ENCODE measurements around the gene MRPL32. TPM values are rescaled to one million over a fixed set of nuclear protein-coding genes. Genes with fewer than 3 reads are reported as not detected.

The MRPL32 gene
- total RNA-seq, 1 donor from 2014 or later: 71.2 TPM

GRCh38 chr7:42982604-42983115, 50.5 kb downstream of the MRPL32 start:
- Mint-ChIP-seq H3K4me1 (ENCODE audit: low read depth, unreplicated experiment) (no peaks in the 10 kb centered on the region), H3K27ac (ENCODE audit: unreplicated experiment) (no peak overlapping the region), H3K36me3 (ENCODE audit: low read depth, unreplicated experiment) (no peaks in the 10 kb centered on the region), H3K9me3 (ENCODE audit: unreplicated experiment) (peaks cover 11% of the 10 kb centered on the region), H3K27me3 (ENCODE audit: low read depth, unreplicated experiment) (peaks cover 4% of the 10 kb centered on the region), H3K4me3 (ENCODE audit: unreplicated experiment) (no peak overlapping the region)
- TF ChIP-seq CTCF (IDR thresholded peaks at IDR 0.05; ENCODE audit: insufficient read depth, low read depth, low read length) (no peak), EZH2 (IDR thresholded peaks at IDR 0.05; ENCODE audit: insufficient read depth, low read length) (no peak)
- no peaks in the 10 kb centered on the region for H3K79me2 ChIP-seq (ENCODE audit: insufficient read depth, low read length)
- no peak overlapping the region for H3K4me2 ChIP-seq (ENCODE audit: low read length)
- FAIRE-seq: no peak
- H3K27ac ChIP-seq (ENCODE audit: low read depth, low read length): no peak overlapping the region
- DNase-seq (ENCODE audit: low read depth): no peak
- no peaks in the 10 kb centered on the region for H4K20me1 ChIP-seq (ENCODE audit: insufficient read depth, low read length)
- no peak overlapping the region for H3K9ac ChIP-seq (ENCODE audit: low read length)
- no peaks in the 10 kb centered on the region for H3K27me3 ChIP-seq (ENCODE audit: insufficient read depth, low read length)
- peaks cover 2% of the 10 kb centered on the region for H3K9me3 ChIP-seq (ENCODE audit: insufficient read depth, low read depth, low read length)
- H3K4me3 ChIP-seq (ENCODE audit: insufficient read depth, low read depth, low read length): no peak overlapping the region
- H2AFZ ChIP-seq (ENCODE audit: low read depth, low read length): no peak overlapping the region
- no peaks in the 10 kb centered on the region for H3K36me3 ChIP-seq (ENCODE audit: insufficient read depth, low read length)
- no peaks in the 10 kb centered on the region for H3K4me1 ChIP-seq (ENCODE audit: insufficient read depth, low read length)

GRCh38 chr7:42984137-42984536, 52.0 kb downstream of the MRPL32 start:
- Mint-ChIP-seq H3K27ac (ENCODE audit: unreplicated experiment) (no peak overlapping the region), H3K4me3 (ENCODE audit: unreplicated experiment) (no peak overlapping the region), H3K9me3 (ENCODE audit: unreplicated experiment) (peaks cover 11% of the 10 kb centered on the region), H3K27me3 (ENCODE audit: low read depth, unreplicated experiment) (peaks cover 7% of the 10 kb centered on the region), H3K36me3 (ENCODE audit: low read depth, unreplicated experiment) (peaks cover 3% of the 10 kb centered on the region), H3K4me1 (ENCODE audit: low read depth, unreplicated experiment) (no peaks in the 10 kb centered on the region)
- Histone ChIP-seq H3K9me3 (ENCODE audit: insufficient read depth, low read depth, low read length) (peaks cover 2% of the 10 kb centered on the region), H3K27ac (ENCODE audit: low read depth, low read length) (no peak overlapping the region), H4K20me1 (ENCODE audit: insufficient read depth, low read length) (no peaks in the 10 kb centered on the region), H3K79me2 (ENCODE audit: insufficient read depth, low read length) (no peaks in the 10 kb centered on the region), H2AFZ (ENCODE audit: low read depth, low read length) (no peak overlapping the region), H3K36me3 (ENCODE audit: insufficient read depth, low read length) (no peaks in the 10 kb centered on the region), H3K27me3 (ENCODE audit: insufficient read depth, low read length) (no peaks in the 10 kb centered on the region), H3K4me2 (ENCODE audit: low read length) (no peak overlapping the region), H3K4me3 (ENCODE audit: insufficient read depth, low read depth, low read length) (no peak overlapping the region), H3K9ac (ENCODE audit: low read length) (no peak overlapping the region), H3K4me1 (ENCODE audit: insufficient read depth, low read length) (no peaks in the 10 kb centered on the region)
- DNase-seq (ENCODE audit: low read depth) (no peak), FAIRE-seq (no peak)
- TF ChIP-seq EZH2 (IDR thresholded peaks at IDR 0.05; ENCODE audit: insufficient read depth, low read length) (no peak), CTCF (IDR thresholded peaks at IDR 0.05; ENCODE audit: insufficient read depth, low read depth, low read length) (no peak)

- H3K4me2 ChIP-seq (ENCODE audit: low read length): no peak overlapping the region
- Mint-ChIP-seq H3K9me3 (ENCODE audit: unreplicated experiment) (peaks cover 11% of the 10 kb centered on the region), H3K27me3 (ENCODE audit: low read depth, unreplicated experiment) (peaks cover 5% of the 10 kb centered on the region), H3K4me3 (ENCODE audit: unreplicated experiment) (no peak overlapping the region), H3K4me1 (ENCODE audit: low read depth, unreplicated experiment) (no peaks in the 10 kb centered on the region), H3K36me3 (ENCODE audit: low read depth, unreplicated experiment) (peaks cover 3% of the 10 kb centered on the region), H3K27ac (ENCODE audit: unreplicated experiment) (no peak overlapping the region)
- DNase-seq (ENCODE audit: low read depth): no peak
- TF ChIP-seq EZH2 (IDR thresholded peaks at IDR 0.05; ENCODE audit: insufficient read depth, low read length): no peak
- no peak for TF ChIP-seq CTCF (IDR thresholded peaks at IDR 0.05; ENCODE audit: insufficient read depth, low read depth, low read length)
- no peaks in the 10 kb centered on the region for H4K20me1 ChIP-seq (ENCODE audit: insufficient read depth, low read length)
- no peak for FAIRE-seq
- H3K9ac ChIP-seq (ENCODE audit: low read length): no peak overlapping the region
- H3K4me3 ChIP-seq (ENCODE audit: insufficient read depth, low read depth, low read length): no peak overlapping the region
- H3K79me2 ChIP-seq (ENCODE audit: insufficient read depth, low read length): no peaks in the 10 kb centered on the region
- H3K27ac ChIP-seq (ENCODE audit: low read depth, low read length): no peak overlapping the region
- no peaks in the 10 kb centered on the region for H3K36me3 ChIP-seq (ENCODE audit: insufficient read depth, low read length)
- no peak overlapping the region for H2AFZ ChIP-seq (ENCODE audit: low read depth, low read length)
- H3K9me3 ChIP-seq (ENCODE audit: insufficient read depth, low read depth, low read length): peaks cover 2% of the 10 kb centered on the region
- H3K4me1 ChIP-seq (ENCODE audit: insufficient read depth, low read length): no peaks in the 10 kb centered on the region
- H3K27me3 ChIP-seq (ENCODE audit: insufficient read depth, low read length): no peaks in the 10 kb centered on the region
These were observed 54.0 kb downstream of the MRPL32 start for GRCh38 chr7:42986213-42986612.

Data from astrocyte (in vitro differentiated cells and primary cell).